Neutrophil (primary cell): ENCODE results near the gene SPEG.

ENCODE experiments used
- H3K27ac ChIP-seq: fragments of 200-600 bp; sonication (generic); 2 replicates; pipeline ENCODE4 v1.5.1; 2016; ENCODE audit warnings: mild to moderate bottlenecking, moderate library complexity
- H3K27me3 ChIP-seq: fragments of 200-600 bp; sonication (generic); 2 replicates; pipeline ENCODE4 v1.6.0; 2016; ENCODE audit warnings: mild to moderate bottlenecking
- H3K36me3 ChIP-seq: fragments of 200-600 bp; sonication (generic); 2 replicates; pipeline ENCODE4 v1.5.1; 2017
- H3K4me1 ChIP-seq, 2 experiments: fragments of 200-600 bp in 1 of 2; sonication (generic) in 1 of 2; 1 replicate in 1 of 2; 2 replicates in 1 of 2; pipeline versions ENCODE4 v1.5.1 to v1.6.1; 2013 to 2016; ENCODE audit warnings: low read depth in 1 of 2, low read length in 1 of 2, mild to moderate bottlenecking in 1 of 2, moderate library complexity in 1 of 2; ENCODE audit not compliant: control insufficient read depth in 1 of 2, insufficient read depth in 1 of 2
- H3K4me3 ChIP-seq, 2 experiments: fragments of 200-600 bp in 1 of 2; sonication (generic) in 1 of 2; 1 replicate in 1 of 2; 2 replicates in 1 of 2; pipeline ENCODE4 v1.5.1; 2013 to 2016; ENCODE audit warnings: low read depth in 1 of 2, low read length in 1 of 2, mild to moderate bottlenecking in 1 of 2, moderate library complexity in 1 of 2
- H3K9me3 ChIP-seq: fragments of 200-600 bp; sonication (generic); 2 replicates; pipeline ENCODE4 v1.5.1; 2016
- CTCF ChIP-seq: fragments of 200-600 bp; sonication (generic); IDR thresholded peaks from 2 replicates; pipeline ENCODE4 v1.5.1; 2016; ENCODE audit warnings: antibody characterized with exemption

Gene SPEG

DNA sequence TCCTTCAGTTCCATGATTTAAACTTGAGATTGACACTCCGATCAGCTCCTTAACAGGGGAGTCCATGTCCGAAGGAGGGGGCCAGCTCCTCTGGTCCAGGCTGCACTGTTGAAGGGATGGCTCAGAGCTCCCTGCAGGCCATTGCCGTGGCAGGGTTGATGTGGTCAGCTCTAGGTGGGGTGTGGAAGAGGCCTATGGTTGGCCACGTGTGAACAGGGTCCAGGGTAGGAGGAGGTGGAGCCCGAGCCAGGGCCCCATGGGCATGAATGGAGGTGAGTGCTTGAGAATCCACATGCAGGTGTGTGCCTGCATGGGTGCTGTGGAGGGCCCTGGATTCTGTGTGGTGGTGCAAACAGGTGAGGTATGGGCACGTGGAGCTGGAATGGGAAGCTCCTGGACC, 1.1 kb downstream of the SPEG start:
- no peak overlapping the region for H3K4me3 ChIP-seq
- no peak for TF ChIP-seq CTCF
- no peak overlapping the region for H3K27ac ChIP-seq
- no peaks in the 10 kb centered on the region for H3K4me1 ChIP-seq
- peaks cover 93% of the 10 kb centered on the region for H3K27me3 ChIP-seq
- H3K9me3 ChIP-seq: no peaks in the 10 kb centered on the region
- no peaks in the 10 kb centered on the region for H3K36me3 ChIP-seq

DNA sequence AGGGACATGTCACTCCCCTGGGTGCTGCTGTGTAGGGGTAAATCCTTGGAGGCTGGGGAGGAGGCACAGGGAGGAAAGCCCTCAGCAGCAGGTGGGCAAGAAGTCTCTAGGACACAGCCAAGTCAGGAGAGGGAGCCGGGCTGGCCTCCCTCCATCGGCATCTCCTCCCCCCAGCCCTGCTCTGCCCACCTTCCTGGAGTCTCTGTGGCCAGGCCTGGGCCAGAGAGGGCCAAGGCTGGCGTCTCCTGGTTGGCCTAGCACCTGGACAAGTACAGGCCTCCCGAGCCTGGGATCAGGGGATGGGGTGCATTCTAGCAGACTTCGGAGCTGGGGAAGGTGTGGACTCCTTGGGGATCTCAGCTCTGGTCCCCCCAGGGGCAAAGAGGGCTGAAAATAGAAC, 1.8 kb downstream of the SPEG start:
- no peak overlapping the region for H3K4me3 ChIP-seq
- H3K27ac ChIP-seq: no peak overlapping the region
- H3K36me3 ChIP-seq: no peaks in the 10 kb centered on the region
- TF ChIP-seq CTCF: no peak
- no peaks in the 10 kb centered on the region for H3K4me1 ChIP-seq
- H3K27me3 ChIP-seq: peaks cover 100% of the 10 kb centered on the region
- no peaks in the 10 kb centered on the region for H3K9me3 ChIP-seq

- Histone ChIP-seq H3K9me3 (no peaks in the 10 kb centered on the region), H3K27ac (no peak overlapping the region), H3K4me3 (no peak overlapping the region), H3K27me3 (peaks cover 100% of the 10 kb centered on the region), H3K36me3 (no peaks in the 10 kb centered on the region), H3K4me1 (no peaks in the 10 kb centered on the region)
- no peak for TF ChIP-seq CTCF
Observed at GRCh38 chr2:219437141-219437540, 2.5 kb downstream of the SPEG start.

GRCh38 chr2:219437690-219438206, 3.1 kb downstream of the SPEG start:
- Histone ChIP-seq H3K9me3 (no peaks in the 10 kb centered on the region), H3K27ac (no peak overlapping the region), H3K36me3 (no peaks in the 10 kb centered on the region), H3K27me3 (peaks cover 100% of the 10 kb centered on the region), H3K4me3 (no peak overlapping the region), H3K4me1 (no peaks in the 10 kb centered on the region)
- no peak for TF ChIP-seq CTCF

DNA sequence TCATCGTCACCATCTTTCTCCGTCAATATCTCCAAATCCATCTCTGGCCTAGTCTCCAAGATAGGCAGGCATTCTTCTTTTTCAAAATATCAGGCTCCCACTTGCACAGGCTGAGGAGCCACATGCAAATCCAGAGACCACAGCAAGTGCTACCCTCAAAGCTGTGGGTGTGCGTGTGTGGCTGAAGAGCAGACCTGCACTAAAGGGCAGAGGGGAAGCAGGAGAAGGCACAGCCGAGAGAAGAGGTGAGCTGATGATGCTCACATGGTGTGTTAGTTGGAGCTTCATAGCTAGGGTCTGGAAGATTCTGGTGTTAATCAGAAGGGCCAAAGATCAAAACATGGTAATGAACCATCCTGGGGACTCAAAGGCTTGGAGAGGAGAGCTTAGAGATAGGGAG, 3.8 kb downstream of the SPEG start:
- no peak for TF ChIP-seq CTCF
- Histone ChIP-seq H3K4me1 (no peaks in the 10 kb centered on the region), H3K9me3 (no peaks in the 10 kb centered on the region), H3K27ac (no peak overlapping the region), H3K27me3 (peaks cover 100% of the 10 kb centered on the region), H3K4me3 (no peak overlapping the region), H3K36me3 (no peaks in the 10 kb centered on the region)

- no peak for TF ChIP-seq CTCF
- H3K27me3 ChIP-seq: peaks cover 100% of the 10 kb centered on the region
- no peaks in the 10 kb centered on the region for H3K36me3 ChIP-seq
- no peaks in the 10 kb centered on the region for H3K9me3 ChIP-seq
- H3K4me3 ChIP-seq: no peak overlapping the region
- no peak overlapping the region for H3K27ac ChIP-seq
- no peaks in the 10 kb centered on the region for H3K4me1 ChIP-seq
Observed at GRCh38 chr2:219439506-219439905, 4.9 kb downstream of the SPEG start.
